Keratinocyte (primary cell): ENCODE data around the gene CTNND2. TPM values are rescaled to one million over a fixed set of nuclear protein-coding genes. Genes with fewer than 3 reads are reported as not detected.

Source experiments
- DNase-seq: peaks from one replicate; pipeline ENCODE4 v3.0.0-alpha.2; 2011; ENCODE audit warnings: low read depth, missing footprints, low spot score
- FAIRE-seq: peaks from 2 replicates; lab custom pipeline; 2011; peaks lifted over from hg19 to GRCh38; lab: Jason Lieb, UNC
- H2AFZ ChIP-seq: 2 replicates; pipeline ENCODE4 v1.6.0; 2012; ENCODE audit warnings: low read length, control low read depth, inconsistent platforms; ENCODE audit not compliant: control insufficient read depth
- H3K27ac ChIP-seq: 2 replicates; pipeline ENCODE4 v1.5.1; 2011; ENCODE audit warnings: low read length; ENCODE audit not compliant: control insufficient read depth, insufficient read depth
- H3K27me3 ChIP-seq: 3 replicates; pipeline ENCODE4 v1.6.0; 2011; ENCODE audit warnings: low read length; ENCODE audit not compliant: control insufficient read depth, insufficient read depth; ENCODE audit errors: extremely low read depth
- H3K36me3 ChIP-seq, 2 experiments: 2 replicates in 1 of 2; 3 replicates in 1 of 2; pipeline ENCODE4 v1.5.1; 2011; ENCODE audit warnings: low read length in 2 of 2, mild to moderate bottlenecking in 1 of 2; ENCODE audit not compliant: control insufficient read depth in 2 of 2, insufficient read depth in 2 of 2; ENCODE audit errors: extremely low read depth in 1 of 2
- H3K4me1 ChIP-seq: 3 replicates; pipeline ENCODE4 v1.5.1; 2011; ENCODE audit warnings: low read length; ENCODE audit not compliant: control insufficient read depth, insufficient read depth; ENCODE audit errors: extremely low read depth
- H3K4me2 ChIP-seq: 3 replicates; pipeline ENCODE4 v1.6.0; 2011; ENCODE audit warnings: low read depth, low read length; ENCODE audit not compliant: control insufficient read depth, insufficient read depth; ENCODE audit errors: extremely low read depth
- H3K4me3 ChIP-seq, 3 experiments: fragments of 200-600 bp in 1 of 3; sonication (generic) in 1 of 3; 2 replicates in 2 of 3; 3 replicates in 1 of 3; pipeline ENCODE4 v1.5.1; 2011 to 2016; ENCODE audit warnings: low read length in 3 of 3, mild to moderate bottlenecking in 3 of 3, control low read depth in 2 of 3, inconsistent platforms in 1 of 3, low read depth in 1 of 3, mixed read lengths in 1 of 3, mixed run types in 1 of 3, moderate library complexity in 1 of 3; ENCODE audit not compliant: control insufficient read depth in 2 of 3, insufficient read depth in 2 of 3; ENCODE audit errors: extremely low read depth in 1 of 3
- H3K79me2 ChIP-seq: 2 replicates; pipeline ENCODE4 v1.6.0; 2012; ENCODE audit warnings: low read length; ENCODE audit not compliant: control insufficient read depth, insufficient read depth
- H3K9ac ChIP-seq: 3 replicates; pipeline ENCODE4 v1.6.0; 2011; ENCODE audit warnings: low read length; ENCODE audit not compliant: control insufficient read depth, insufficient read depth; ENCODE audit errors: extremely low read depth
- H3K9me1 ChIP-seq: 3 replicates; pipeline ENCODE4 v1.6.0; 2011; ENCODE audit warnings: low read length; ENCODE audit not compliant: control insufficient read depth, insufficient read depth; ENCODE audit errors: extremely low read depth
- H3K9me3 ChIP-seq: 2 replicates; pipeline ENCODE4 v1.5.1; 2012; ENCODE audit warnings: low read depth, low read length; ENCODE audit not compliant: control insufficient read depth
- H4K20me1 ChIP-seq: 3 replicates; pipeline ENCODE4 v1.6.0; 2011; ENCODE audit warnings: low read length; ENCODE audit not compliant: control insufficient read depth, insufficient read depth; ENCODE audit errors: extremely low read depth
- CTCF ChIP-seq, 3 experiments: IDR thresholded peaks in 1 of 3; conservative IDR thresholded peaks in 1 of 3; optimal IDR thresholded peaks in 1 of 3; 2 replicates in 2 of 3; 3 replicates in 1 of 3; pipeline versions ENCODE3 to v1.5.1; 2011; ENCODE audit warnings: low read length in 3 of 3, mild to moderate bottlenecking in 3 of 3, moderate library complexity in 2 of 3, control low read depth in 1 of 3, inconsistent platforms in 1 of 3; ENCODE audit not compliant: insufficient read depth in 2 of 3; ENCODE audit errors: extremely low read depth in 1 of 3
- EZH2 ChIP-seq: IDR thresholded peaks from one replicate; pipeline ENCODE4 v1.6.1; 2012; ENCODE audit warnings: inconsistent platforms, mild to moderate bottlenecking, low read length, moderate library complexity
- dilution Hi-C: fragments of 300-500 bp; cut with MboI; formaldehyde crosslinking; loops from one replicate; pipeline ENCODE4 v1.7.0; 2020; ENCODE audit warnings: low sequenced_read_pairs; ENCODE audit not compliant: extremely low pct_ligation_motif_present
- polyA plus RNA-seq, 5 experiments: library from polyadenylated mRNA; depleted of rRNA in 3 of 5; stranded (reverse) in 3 of 5; stranded (forward) in 1 of 5; unstranded in 1 of 5; fragments of >200 nt; gene quantifications; 1 replicate in 1 of 5; 2 replicates in 3 of 5; 3 replicates in 1 of 5; pipeline versions ENCODE4 v1.2.1 to v1.2.3, GENCODE V29; 2011 to 2012; ENCODE audit warnings: missing spikeins in 2 of 5, low read depth in 1 of 5, low replicate concordance in 1 of 5

CTNND2 gene
- polyA plus RNA-seq, 1 donor (not counting 4 experiments of a cell fraction or from before 2014, with no cell fraction given): not detected

DNA sequence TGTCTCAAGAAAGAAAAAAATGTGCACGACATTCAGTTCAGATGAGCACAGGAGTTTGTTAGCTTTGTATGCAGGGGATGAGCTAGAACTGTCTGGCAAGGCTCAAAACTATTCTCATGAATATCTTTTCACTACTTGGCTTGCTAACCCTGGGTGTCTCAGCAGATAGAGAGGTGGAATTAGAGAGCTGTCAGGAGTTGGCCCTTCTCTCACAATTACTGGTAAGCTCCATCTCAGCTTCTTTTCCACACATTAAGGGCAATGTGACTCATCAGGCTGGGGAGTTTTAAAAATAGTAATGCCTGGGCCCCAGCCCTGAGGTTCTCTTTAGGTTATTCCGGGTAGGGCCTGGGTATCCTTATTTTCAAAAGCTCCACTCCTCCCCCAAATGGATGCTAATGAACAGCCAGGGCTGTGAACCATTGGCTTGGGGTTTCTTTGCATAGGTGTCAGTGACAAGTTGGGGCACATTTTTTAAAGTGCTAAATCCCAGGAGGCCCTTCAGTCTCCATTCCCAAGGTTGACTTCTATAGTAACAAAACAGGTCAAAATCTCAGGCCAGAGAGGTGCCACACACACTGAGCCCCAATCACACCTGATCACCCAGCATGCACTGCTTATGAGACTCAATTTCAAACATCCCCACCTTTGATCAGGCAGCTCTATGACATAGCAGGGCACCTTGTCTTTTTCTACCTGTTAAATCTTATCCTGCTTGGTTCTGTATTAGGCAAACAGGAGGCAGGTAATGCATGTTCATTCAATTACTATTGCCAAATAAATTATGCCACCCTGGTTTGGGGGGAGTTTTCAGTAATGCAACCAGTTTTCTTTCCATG lies 903.5 kb downstream of the CTNND2 start:
- TF ChIP-seq CTCF (optimal IDR thresholded peaks at IDR 0.05 in 1 of 3, IDR thresholded peaks at IDR 0.05 in 1 of 3, conservative IDR thresholded peaks at IDR 0.05 in 1 of 3; ENCODE audit: extremely low read depth in 1 of 3, insufficient read depth in 2 of 3, low read length in 3 of 3) (no peak), EZH2 (no peak)
- dilution Hi-C loops: no loop called here

DNA sequence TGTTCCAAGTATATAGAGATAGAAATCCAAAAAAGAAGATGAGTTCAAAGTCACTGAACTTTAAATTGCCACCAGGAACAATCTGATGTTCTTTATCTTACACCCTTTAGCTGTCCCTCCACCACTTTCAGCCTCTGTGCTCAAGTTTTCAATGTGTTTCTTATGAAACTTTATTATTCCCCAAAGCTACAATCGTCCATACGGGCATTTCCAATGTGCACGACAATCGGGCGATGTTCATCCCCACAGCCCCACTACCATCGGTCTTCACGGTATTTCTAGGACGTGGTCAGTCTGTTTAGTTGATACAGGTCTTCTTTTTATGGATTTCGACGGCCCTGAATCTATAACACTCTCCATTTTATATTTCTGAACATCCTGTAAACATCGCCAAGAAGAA lies 904.5 kb downstream of the CTNND2 start:
- H3K27me3 ChIP-seq: no peaks in the 10 kb centered on the region
- no peak overlapping the region for H3K4me2 ChIP-seq
- FAIRE-seq: no peak
- H3K9me3 ChIP-seq: no peaks in the 10 kb centered on the region
- no peak overlapping the region for H3K4me3 ChIP-seq
- no peaks in the 10 kb centered on the region for H3K4me1 ChIP-seq
- no peaks in the 10 kb centered on the region for H3K9me1 ChIP-seq
- no peak for DNase-seq
- H2AFZ ChIP-seq: no peak overlapping the region
- H3K36me3 ChIP-seq: no peaks in the 10 kb centered on the region
- H3K9ac ChIP-seq: no peak overlapping the region
- H3K27ac ChIP-seq: no peak overlapping the region
- TF ChIP-seq CTCF (optimal IDR thresholded peaks at IDR 0.05 in 1 of 3, IDR thresholded peaks at IDR 0.05 in 1 of 3, conservative IDR thresholded peaks at IDR 0.05 in 1 of 3; ENCODE audit: extremely low read depth in 1 of 3, insufficient read depth in 2 of 3, low read length in 3 of 3) (no peak), EZH2 (no peak)
- no peaks in the 10 kb centered on the region for H4K20me1 ChIP-seq
- H3K79me2 ChIP-seq: no peaks in the 10 kb centered on the region
- dilution Hi-C loops: no loop called here

More for the DNA sequence above, 903.5 kb downstream of the CTNND2 start:
- no peak overlapping the region for H2AFZ ChIP-seq
- no peaks in the 10 kb centered on the region for H3K36me3 ChIP-seq
- FAIRE-seq (no peak), DNase-seq (no peak)
- no peak overlapping the region for H3K4me3 ChIP-seq
- H3K4me2 ChIP-seq: no peak overlapping the region
- no peaks in the 10 kb centered on the region for H3K9me3 ChIP-seq
- H3K27me3 ChIP-seq: no peaks in the 10 kb centered on the region
- H3K4me1 ChIP-seq: no peaks in the 10 kb centered on the region
- no peaks in the 10 kb centered on the region for H4K20me1 ChIP-seq
- no peak overlapping the region for H3K27ac ChIP-seq
- H3K9ac ChIP-seq: no peak overlapping the region
- no peaks in the 10 kb centered on the region for H3K79me2 ChIP-seq
- no peaks in the 10 kb centered on the region for H3K9me1 ChIP-seq
